ENCODE data around the gene ELAVL4.
A peak's percentile ranks its signal among the peaks of the same experiment; 100 is the strongest.

Gene ELAVL4

GRCh38 chr1:50183378-50184133 is 74.8 kb downstream of the ELAVL4 start:
- Histone ChIP-seq H3K27me3 (no peaks in the 10 kb centered on the region), H3K4me1 (peaks cover 7 to 17% (median 13%) of the 10 kb centered on the region in 10 experiments), H3K27ac (peak overlapping the region in 1 of 11 experiments; percentile 35; a peak in 1 of 22 replicates), H3K4me3 (no peak overlapping the region), H3K36me3 (no peaks in the 10 kb centered on the region), H3K4me2 (peak overlapping the region; percentile 29 to 81 (median 70)), H3K9ac (no peak overlapping the region), H4K20me1 (no peaks in the 10 kb centered on the region), H3K9me3 (replicated peaks in 1 of 11) (no peaks in the 10 kb centered on the region)
- no peak for TF ChIP-seq Cebpa-rat (IDR thresholded peaks at IDR 0.05)

- H3K4me1 ChIP-seq: peaks cover 0 to 26% (median 21%) of the 10 kb centered on the region in 10 experiments; a peak in 18 of 20 replicates
- no peaks in the 10 kb centered on the region for H3K36me3 ChIP-seq
- no peak for TF ChIP-seq Cebpa-rat (IDR thresholded peaks at IDR 0.05)
- no peaks in the 10 kb centered on the region for H4K20me1 ChIP-seq
- H3K27ac ChIP-seq: no peak overlapping the region
- H3K9me3 ChIP-seq (replicated peaks in 1 of 11): no peaks in the 10 kb centered on the region
- no peak overlapping the region for H3K4me2 ChIP-seq
- no peak overlapping the region for H3K4me3 ChIP-seq
- H3K9ac ChIP-seq: no peak overlapping the region
- H3K27me3 ChIP-seq: no peaks in the 10 kb centered on the region
Observed at GRCh38 chr1:50189369-50189768, 80.6 kb downstream of the ELAVL4 start.

- peak overlapping the region in 9 of 11 experiments; percentile 27 to 69 (median 61); a peak in 18 of 22 replicates for H3K4me2 ChIP-seq
- peaks cover 0 to 26% (median 21%) of the 10 kb centered on the region in 10 experiments; a peak in 18 of 20 replicates for H3K4me1 ChIP-seq
- H3K36me3 ChIP-seq: no peaks in the 10 kb centered on the region
- peak overlapping the region in 2 of 11 experiments; percentile 26 to 33; a peak in 2 of 22 replicates for H3K9ac ChIP-seq
- TF ChIP-seq Cebpa-rat (IDR thresholded peaks at IDR 0.05): peak in 3 of 11 experiments; percentile 27 to 49 (median 34); a peak in 1 of 22 replicates
- no peak overlapping the region for H3K4me3 ChIP-seq
- H3K27me3 ChIP-seq: no peaks in the 10 kb centered on the region
- H3K9me3 ChIP-seq (replicated peaks in 1 of 11): no peaks in the 10 kb centered on the region
- peak overlapping the region in 5 of 11 experiments; percentile 29 to 63 (median 61); a peak in 10 of 22 replicates for H3K27ac ChIP-seq
- H4K20me1 ChIP-seq: no peaks in the 10 kb centered on the region
Observed at GRCh38 chr1:50193002-50193401, 84.3 kb downstream of the ELAVL4 start.

GRCh38 chr1:50195205-50195604 is 86.5 kb downstream of the ELAVL4 start:
- Histone ChIP-seq H3K4me2 (no peak overlapping the region), H3K4me1 (peaks cover 0 to 26% (median 21%) of the 10 kb centered on the region in 10 experiments; a peak in 18 of 20 replicates), H3K36me3 (no peaks in the 10 kb centered on the region), H3K4me3 (no peak overlapping the region), H4K20me1 (no peaks in the 10 kb centered on the region), H3K27ac (no peak overlapping the region), H3K9ac (no peak overlapping the region), H3K27me3 (no peaks in the 10 kb centered on the region), H3K9me3 (replicated peaks in 1 of 11) (no peaks in the 10 kb centered on the region)
- TF ChIP-seq Cebpa-rat (IDR thresholded peaks at IDR 0.05): no peak

- H3K27ac ChIP-seq: no peak overlapping the region
- TF ChIP-seq Cebpa-rat (IDR thresholded peaks at IDR 0.05): no peak
- no peaks in the 10 kb centered on the region for H3K9me3 ChIP-seq (replicated peaks in 1 of 11)
- no peaks in the 10 kb centered on the region for H3K27me3 ChIP-seq
- H3K4me2 ChIP-seq: no peak overlapping the region
- no peaks in the 10 kb centered on the region for H4K20me1 ChIP-seq
- H3K9ac ChIP-seq: no peak overlapping the region
- no peaks in the 10 kb centered on the region for H3K36me3 ChIP-seq
- peaks cover 0 to 26% (median 21%) of the 10 kb centered on the region in 10 experiments; a peak in 18 of 20 replicates for H3K4me1 ChIP-seq
- H3K4me3 ChIP-seq: no peak overlapping the region
Observed at GRCh38 chr1:50196081-50196480, 87.4 kb downstream of the ELAVL4 start.

GRCh38 chr1:50197216-50197615 is 88.5 kb downstream of the ELAVL4 start:
- Histone ChIP-seq H4K20me1 (no peaks in the 10 kb centered on the region), H3K4me3 (no peak overlapping the region), H3K4me2 (no peak overlapping the region), H3K27me3 (no peaks in the 10 kb centered on the region), H3K9me3 (replicated peaks in 1 of 11) (no peaks in the 10 kb centered on the region), H3K27ac (no peak overlapping the region), H3K9ac (no peak overlapping the region), H3K4me1 (peaks cover 0 to 18% (median 15%) of the 10 kb centered on the region in 10 experiments; a peak in 18 of 20 replicates), H3K36me3 (no peaks in the 10 kb centered on the region)
- TF ChIP-seq Cebpa-rat (IDR thresholded peaks at IDR 0.05): no peak

- no peaks in the 10 kb centered on the region for H3K27me3 ChIP-seq
- 0 out of 20 replicates have a peak, but pooled peaks cover 0 to 4% (median 0%) of the 10 kb centered on the region in 10 experiments for H3K4me1 ChIP-seq
- H3K4me2 ChIP-seq: no peak overlapping the region
- H3K27ac ChIP-seq: no peak overlapping the region
- no peak overlapping the region for H3K9ac ChIP-seq
- TF ChIP-seq Cebpa-rat (IDR thresholded peaks at IDR 0.05): no peak
- no peaks in the 10 kb centered on the region for H4K20me1 ChIP-seq
- H3K9me3 ChIP-seq (replicated peaks in 1 of 11): peaks cover 0 to 5% (median 0%) of the 10 kb centered on the region in 11 experiments; a peak in 1 of 22 replicates
- no peaks in the 10 kb centered on the region for H3K36me3 ChIP-seq
- no peak overlapping the region for H3K4me3 ChIP-seq
Observed at GRCh38 chr1:50208315-50208714, 99.6 kb downstream of the ELAVL4 start.

- Histone ChIP-seq H3K4me2 (no peak overlapping the region), H3K27me3 (no peaks in the 10 kb centered on the region), H3K9ac (no peak overlapping the region), H3K9me3 (replicated peaks in 1 of 11) (peaks cover 0 to 5% (median 0%) of the 10 kb centered on the region in 11 experiments; a peak in 1 of 22 replicates), H4K20me1 (no peaks in the 10 kb centered on the region), H3K27ac (no peak overlapping the region), H3K4me3 (no peak overlapping the region), H3K4me1 (0 out of 20 replicates have a peak, but pooled peaks cover 0 to 4% (median 0%) of the 10 kb centered on the region in 10 experiments), H3K36me3 (no peaks in the 10 kb centered on the region)
- no peak for TF ChIP-seq Cebpa-rat (IDR thresholded peaks at IDR 0.05)
Observed at GRCh38 chr1:50208756-50209155, 100.0 kb downstream of the ELAVL4 start.

GRCh38 chr1:50209749-50210148 is 101.0 kb downstream of the ELAVL4 start:
- TF ChIP-seq Cebpa-rat (IDR thresholded peaks at IDR 0.05): no peak
- H3K27ac ChIP-seq: no peak overlapping the region
- no peaks in the 10 kb centered on the region for H4K20me1 ChIP-seq
- no peak overlapping the region for H3K4me3 ChIP-seq
- H3K4me1 ChIP-seq: peaks cover 0 to 4% (median 0%) of the 10 kb centered on the region in 10 experiments; a peak in 2 of 20 replicates
- H3K4me2 ChIP-seq: no peak overlapping the region
- no peaks in the 10 kb centered on the region for H3K27me3 ChIP-seq
- H3K36me3 ChIP-seq: no peaks in the 10 kb centered on the region
- H3K9me3 ChIP-seq (replicated peaks in 1 of 11): peaks cover 0 to 5% (median 0%) of the 10 kb centered on the region in 11 experiments; a peak in 1 of 22 replicates
- H3K9ac ChIP-seq: no peak overlapping the region

Measured in BLaER1 treated with 17β-estradiol and CSF1 and Interleukin-3, amounts not matched to agents 10 nM and 100 nM (cell line).